SK-N-SH (cell line): ENCODE results near the gene KRT2. TPM values are rescaled to one million over a fixed set of nuclear protein-coding genes. Genes with fewer than 3 reads are reported as not detected.

Source experiments
- CTCF ChIA-PET: fragments of 300-600, 350-600 bp; formaldehyde crosslinking; extraction: SDS; loops from one replicate; lab custom pipeline; 2021; lab: Yijun Ruan, JAX
- POLR2A ChIA-PET: fragments of 350-600 bp; sonication (Branson Sonifier 250); formaldehyde crosslinking; extraction: SDS; loops from one replicate; lab custom pipeline; 2020; ENCODE audit warnings: antibody characterized with exemption, inconsistent platforms; lab: Yijun Ruan, JAX
- DNase-seq: peaks from one replicate; pipeline ENCODE4 v3.0.0; 2012
- H2AFZ ChIP-seq: fragments of 200-600 bp; sonication (generic); 2 replicates; pipeline ENCODE4 v1.8.1; 2016; ENCODE audit warnings: antibody characterized with exemption, mild to moderate bottlenecking, low read depth
- H3F3A ChIP-seq: fragments of 200-600 bp; sonication (generic); replicated peaks from 2 replicates; pipeline ENCODE3; 2016; ENCODE audit warnings: antibody characterized with exemption, mild to moderate bottlenecking; ENCODE audit not compliant: insufficient read depth
- H3K27ac ChIP-seq, 2 experiments: fragments of 200-500 bp in 1 of 2; fragments of 200-600 bp in 1 of 2; sonication (Bioruptor generic) in 1 of 2; sonication (generic), shearing (Covaris generic) in 1 of 2; 2 replicates each; pipeline versions ENCODE4 v1.5.1 to v1.6.1; 2014 to 2016; ENCODE audit warnings: low read depth in 2 of 2, inconsistent platforms in 1 of 2, low read length in 1 of 2, mild to moderate bottlenecking in 1 of 2, mixed read lengths in 1 of 2
- H3K27me3 ChIP-seq: fragments of 200-600 bp; sonication (generic), shearing (Covaris generic); 2 replicates; pipeline ENCODE4 v1.6.1; 2016; ENCODE audit warnings: mixed run types; ENCODE audit not compliant: insufficient read depth
- H3K36me3 ChIP-seq, 2 experiments: fragments of 200-500 bp in 1 of 2; fragments of 200-600 bp in 1 of 2; sonication (Bioruptor generic) in 1 of 2; sonication (generic) in 1 of 2; replicated peaks in 1 of 2; 2 replicates each; pipeline versions ENCODE3 to v1.5.1; 2014 to 2016; ENCODE audit warnings: low read length in 1 of 2, mild to moderate bottlenecking in 1 of 2; ENCODE audit not compliant: insufficient read depth in 2 of 2, control insufficient read depth in 1 of 2
- H3K4me1 ChIP-seq, 2 experiments: fragments of 200-500 bp in 1 of 2; fragments of 200-600 bp in 1 of 2; sonication (Bioruptor generic) in 1 of 2; sonication (generic), shearing (Covaris generic) in 1 of 2; 2 replicates each; pipeline versions ENCODE4 v1.5.1 to v1.6.1; 2014 to 2016; ENCODE audit warnings: low read depth in 1 of 2, low read length in 1 of 2, mixed run types in 1 of 2; ENCODE audit not compliant: insufficient read depth in 2 of 2, control insufficient read depth in 1 of 2
- H3K4me2 ChIP-seq: fragments of 200-600 bp; sonication (generic), shearing (Covaris generic); 2 replicates; pipeline ENCODE4 v1.6.1; 2017; ENCODE audit warnings: mixed run types
- H3K4me3 ChIP-seq, 2 experiments: fragments of 200-500 bp in 1 of 2; fragments of 200-600 bp in 1 of 2; sonication (Bioruptor generic) in 1 of 2; sonication (generic), shearing (Covaris generic) in 1 of 2; 2 replicates each; pipeline versions ENCODE4 v1.5.1 to v1.8.1; 2014 to 2016; ENCODE audit warnings: low read depth in 2 of 2, inconsistent platforms in 1 of 2, low read length in 1 of 2, mild to moderate bottlenecking in 1 of 2, mixed read lengths in 1 of 2, moderate library complexity in 1 of 2
- H3K79me2 ChIP-seq: fragments of 200-600 bp; sonication (generic); 2 replicates; pipeline ENCODE4 v1.8.1; 2017; ENCODE audit warnings: mild to moderate bottlenecking; ENCODE audit not compliant: insufficient read depth
- H3K9ac ChIP-seq: fragments of 200-600 bp; sonication (generic); 2 replicates; pipeline ENCODE4 v1.6.1; 2017; ENCODE audit warnings: mixed run types
- H3K9me2 ChIP-seq: fragments of 200-600 bp; sonication (generic); 2 replicates; pipeline ENCODE4 v1.6.1; 2017; ENCODE audit warnings: mixed run types
- H3K9me3 ChIP-seq: fragments of 200-600 bp; sonication (generic); 2 replicates; pipeline ENCODE4 v1.6.1; 2017; ENCODE audit warnings: mixed run types, mild to moderate bottlenecking, moderate library complexity
- H4K20me1 ChIP-seq: fragments of 200-600 bp; sonication (generic); 2 replicates; pipeline ENCODE4 v1.6.1; 2017; ENCODE audit warnings: mild to moderate bottlenecking, mixed run types; ENCODE audit not compliant: insufficient read depth
- CHD2 ChIP-seq: fragments of 150-350 bp; IDR thresholded peaks from 2 replicates; pipeline ENCODE4 v1.6.1; 2018; ENCODE audit warnings: low read length; ENCODE audit not compliant: partially characterized antibody
- ELF1 ChIP-seq: IDR thresholded peaks from 2 replicates; pipeline ENCODE4 v1.4.0; 2012
- EP300 ChIP-seq, 2 experiments: IDR thresholded peaks; 2 replicates each; pipeline versions ENCODE4 v1.4.0 to v1.6.1; 2012; ENCODE audit warnings: borderline replicate concordance in 1 of 2, low read depth in 1 of 2, low read length in 1 of 2
- EZH2phosphoT487 ChIP-seq: fragments of 200-600 bp; sonication (generic); IDR thresholded peaks from 2 replicates; pipeline ENCODE4 v1.6.1; 2017; ENCODE audit warnings: low read depth, mixed run types, mild to moderate bottlenecking, antibody characterized with exemption, moderate library complexity, borderline replicate concordance
- JUND ChIP-seq: IDR thresholded peaks from 2 replicates; pipeline ENCODE4 v1.4.0; 2012
- NFIC ChIP-seq: IDR thresholded peaks from 2 replicates; pipeline ENCODE4 v1.4.0; 2012; ENCODE audit warnings: borderline replicate concordance
- REST ChIP-seq: IDR thresholded peaks from 2 replicates; pipeline ENCODE4 v1.6.1; 2012; ENCODE audit warnings: mild to moderate bottlenecking, low read depth, low read length, moderate library complexity
- TAF1 ChIP-seq: IDR thresholded peaks from 2 replicates; pipeline ENCODE4 v1.6.1; 2012; ENCODE audit warnings: low read depth, mild to moderate bottlenecking, low read length, moderate library complexity, borderline replicate concordance
- TCF12 ChIP-seq: IDR thresholded peaks from 2 replicates; pipeline ENCODE4 v1.4.0; 2012
- USF1 ChIP-seq: IDR thresholded peaks from 2 replicates; pipeline ENCODE4 v1.4.0; 2012; ENCODE audit warnings: low read depth, borderline replicate concordance
- YY1 ChIP-seq: IDR thresholded peaks from 2 replicates; pipeline ENCODE4 v1.4.0; 2012; ENCODE audit warnings: low read depth, mild to moderate bottlenecking
- WGBS: methylation state at CpG from one replicate; pipeline ENCODE4 v1.1.6; 2017; ENCODE audit warnings: low lambda C conversion rate; 5-methylcytosine and 5-hydroxymethylcytosine counted together
- polyA plus RNA-seq, 3 experiments: library from polyadenylated mRNA; depleted of rRNA; stranded (reverse); fragments of >200 nt; gene quantifications; 2 replicates each; pipeline ENCODE4 v1.2.3, GENCODE V29; 2012
- TF ChIP-seq, protein P1 (sequence below): IDR thresholded peaks from 2 replicates; pipeline ENCODE4; 2012
- TF ChIP-seq, protein P2 (sequence below): fragments of 150-350 bp; IDR thresholded peaks from 2 replicates; pipeline ENCODE4 v1.6.1; 2017; ENCODE audit warnings: antibody characterized with exemption, low read length, low read depth, borderline replicate concordance
- TF ChIP-seq, protein P3 (sequence below): IDR thresholded peaks from 2 replicates; pipeline ENCODE4 v1.4.0; 2012; ENCODE audit warnings: low read depth, borderline replicate concordance

Gene KRT2
- polyA plus RNA-seq, 1 of the 3 experiments (the other 2 are of a cell fraction) = not detected

GRCh38 chr12:52631676-52632459 lies 20.1 kb downstream of the KRT2 start (continued):
- TF ChIP-seq, protein P1, sequence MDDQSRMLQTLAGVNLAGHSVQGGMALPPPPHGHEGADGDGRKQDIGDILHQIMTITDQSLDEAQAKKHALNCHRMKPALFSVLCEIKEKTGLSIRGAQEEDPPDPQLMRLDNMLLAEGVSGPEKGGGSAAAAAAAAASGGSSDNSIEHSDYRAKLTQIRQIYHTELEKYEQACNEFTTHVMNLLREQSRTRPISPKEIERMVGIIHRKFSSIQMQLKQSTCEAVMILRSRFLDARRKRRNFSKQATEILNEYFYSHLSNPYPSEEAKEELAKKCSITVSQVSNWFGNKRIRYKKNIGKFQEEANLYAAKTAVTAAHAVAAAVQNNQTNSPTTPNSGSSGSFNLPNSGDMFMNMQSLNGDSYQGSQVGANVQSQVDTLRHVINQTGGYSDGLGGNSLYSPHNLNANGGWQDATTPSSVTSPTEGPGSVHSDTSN = no peak
- TF ChIP-seq TAF1 = no peak
- no peak for TF ChIP-seq NFIC
- no peak for TF ChIP-seq ELF1
- TF ChIP-seq, protein P2, sequence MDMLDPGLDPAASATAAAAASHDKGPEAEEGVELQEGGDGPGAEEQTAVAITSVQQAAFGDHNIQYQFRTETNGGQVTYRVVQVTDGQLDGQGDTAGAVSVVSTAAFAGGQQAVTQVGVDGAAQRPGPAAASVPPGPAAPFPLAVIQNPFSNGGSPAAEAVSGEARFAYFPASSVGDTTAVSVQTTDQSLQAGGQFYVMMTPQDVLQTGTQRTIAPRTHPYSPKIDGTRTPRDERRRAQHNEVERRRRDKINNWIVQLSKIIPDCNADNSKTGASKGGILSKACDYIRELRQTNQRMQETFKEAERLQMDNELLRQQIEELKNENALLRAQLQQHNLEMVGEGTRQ = no peak
- TF ChIP-seq USF1 = no peak

DNA sequence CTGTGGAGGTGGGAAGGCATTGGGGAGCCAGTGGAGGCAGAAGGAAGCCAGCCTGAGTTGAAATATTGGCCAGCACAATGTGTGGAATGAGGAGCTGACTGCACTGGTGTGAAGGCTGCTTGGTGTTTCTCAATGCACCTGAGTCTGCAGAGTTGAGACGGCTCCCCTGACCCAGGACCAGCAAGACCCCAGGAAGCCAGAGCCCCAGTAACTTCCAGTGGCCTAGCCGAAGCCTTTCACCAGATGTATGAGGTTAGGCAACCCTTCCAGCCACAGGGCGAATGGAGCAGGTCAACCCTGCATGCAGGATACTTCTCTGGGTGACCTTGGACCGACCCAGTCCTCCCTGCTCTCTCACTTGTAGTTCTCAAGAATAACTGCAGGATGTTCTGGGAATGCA lies 20.7 kb downstream of the KRT2 start:
- H3K9me3 ChIP-seq = no peaks in the 10 kb centered on the region
- H3F3A ChIP-seq = no peaks in the 10 kb centered on the region
- H4K20me1 ChIP-seq = no peaks in the 10 kb centered on the region
- H3K27me3 ChIP-seq = peaks cover 26% of the 10 kb centered on the region
- no peak overlapping the region for H2AFZ ChIP-seq
- WGBS = 13% methylated on average over 3 of the region's 4 CpGs
- TF ChIP-seq TCF12 (no peak), USF1 (no peak), EZH2phosphoT487 (no peak), TAF1 (no peak), REST (no peak), JUND (no peak), CHD2 (no peak), EP300 (IDR thresholded peaks at IDR 0.05; ENCODE audit: borderline replicate concordance in 1 of 2, low read depth in 1 of 2, low read length in 1 of 2) (no peak), YY1 (no peak)
- TF ChIP-seq, protein P3, sequence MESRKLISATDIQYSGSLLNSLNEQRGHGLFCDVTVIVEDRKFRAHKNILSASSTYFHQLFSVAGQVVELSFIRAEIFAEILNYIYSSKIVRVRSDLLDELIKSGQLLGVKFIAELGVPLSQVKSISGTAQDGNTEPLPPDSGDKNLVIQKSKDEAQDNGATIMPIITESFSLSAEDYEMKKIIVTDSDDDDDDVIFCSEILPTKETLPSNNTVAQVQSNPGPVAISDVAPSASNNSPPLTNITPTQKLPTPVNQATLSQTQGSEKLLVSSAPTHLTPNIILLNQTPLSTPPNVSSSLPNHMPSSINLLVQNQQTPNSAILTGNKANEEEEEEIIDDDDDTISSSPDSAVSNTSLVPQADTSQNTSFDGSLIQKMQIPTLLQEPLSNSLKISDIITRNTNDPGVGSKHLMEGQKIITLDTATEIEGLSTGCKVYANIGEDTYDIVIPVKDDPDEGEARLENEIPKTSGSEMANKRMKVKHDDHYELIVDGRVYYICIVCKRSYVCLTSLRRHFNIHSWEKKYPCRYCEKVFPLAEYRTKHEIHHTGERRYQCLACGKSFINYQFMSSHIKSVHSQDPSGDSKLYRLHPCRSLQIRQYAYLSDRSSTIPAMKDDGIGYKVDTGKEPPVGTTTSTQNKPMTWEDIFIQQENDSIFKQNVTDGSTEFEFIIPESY = no peak
- TF ChIP-seq, protein P1 = no peak
- no peaks in the 10 kb centered on the region for H3K79me2 ChIP-seq
- CTCF ChIA-PET = interaction anchor here (1.2 kb wide), 1 partner anchor 248 kb away, joined by 3 read pairs; no protein-coding TSS in a partner anchor
- H3K9ac ChIP-seq = no peak overlapping the region
- POLR2A ChIA-PET = no interaction called here
- H3K4me3 ChIP-seq = no peak overlapping the region
- H3K4me1 ChIP-seq = no peaks in the 10 kb centered on the region
- DNase-seq = no peak
- H3K4me2 ChIP-seq = no peak overlapping the region
- no peaks in the 10 kb centered on the region for H3K9me2 ChIP-seq
- H3K27ac ChIP-seq = no peak overlapping the region
- no peaks in the 10 kb centered on the region for H3K36me3 ChIP-seq
